RWPE1 (cell line): ENCODE data around the gene FN1.

Experiments used
- CTCF ChIA-PET: fragments of 350-600 bp; sonication (Branson Sonifier 250); formaldehyde crosslinking; extraction: SDS; loops from one replicate; lab custom pipeline; 2021; lab: Yijun Ruan, JAX
- POLR2A ChIA-PET: fragments of 400-600 bp; formaldehyde crosslinking; extraction: SDS; loops from one replicate; lab custom pipeline; 2020; ENCODE audit warnings: antibody characterized with exemption; ENCODE audit not compliant: low non-redundant PET; lab: Yijun Ruan, JAX
- DNase-seq: peaks from one replicate; pipeline ENCODE4 v3.0.0; 2012; ENCODE audit warnings: low spot score
- H3K27ac ChIP-seq: fragments of 450-650 bp; 2 replicates; pipeline ENCODE4 v1.5.1; 2017
- CTCF ChIP-seq: fragments of 450-650 bp; conservative IDR thresholded peaks from 2 replicates; pipeline ENCODE4 v1.5.1; 2017; ENCODE audit warnings: low read depth, mild to moderate bottlenecking

FN1 gene

GRCh38 chr2:215423928-215424540 lies 11.8 kb downstream of the FN1 start:
- POLR2A ChIA-PET = no interaction called here
- H3K27ac ChIP-seq = no peak overlapping the region
- no peak for DNase-seq
- CTCF ChIA-PET = interaction anchor here (0.6 kb wide), 2 partner anchors 154 to 489 kb away, joined by 3 to 4 read pairs; no protein-coding TSS in a partner anchor
- TF ChIP-seq CTCF = no peak

- TF ChIP-seq CTCF = no peak
- ChIA-PET POLR2A (no interaction called here), CTCF (interaction anchor here (1.0 kb wide), 1 partner anchor 12 kb away, joined by 3 read pairs; no protein-coding TSS in a partner anchor)
- no peak overlapping the region for H3K27ac ChIP-seq
- DNase-seq = no peak
Measured at GRCh38 chr2:215423234-215423633, 12.6 kb downstream of the FN1 start.

- H3K27ac ChIP-seq = no peak overlapping the region
- no peak for TF ChIP-seq CTCF
- POLR2A ChIA-PET = no interaction called here
- CTCF ChIA-PET = interaction anchor here (1.0 kb wide), 1 partner anchor 12 kb away, joined by 3 read pairs; no protein-coding TSS in a partner anchor
- no peak for DNase-seq
Measured at GRCh38 chr2:215422676-215423075, 13.2 kb downstream of the FN1 start.

- H3K27ac ChIP-seq = no peak overlapping the region
- POLR2A ChIA-PET = no interaction called here
- no peak for TF ChIP-seq CTCF
- no peak for DNase-seq
- CTCF ChIA-PET = interaction anchor here (1.0 kb wide), 1 partner anchor 11 kb away, joined by 3 read pairs; no protein-coding TSS in a partner anchor
Measured at GRCh38 chr2:215421859-215422461, 13.9 kb downstream of the FN1 start.

GRCh38 chr2:215420471-215420935 lies 15.4 kb downstream of the FN1 start:
- ChIA-PET POLR2A (no interaction called here), CTCF (interaction anchor here (0.6 kb wide), 1 partner anchor 1567 kb away, joined by 7 read pairs; no protein-coding TSS in a partner anchor)
- no peak overlapping the region for H3K27ac ChIP-seq
- no peak for TF ChIP-seq CTCF
- no peak for DNase-seq

- no peak for TF ChIP-seq CTCF
- H3K27ac ChIP-seq = no peak overlapping the region
- CTCF ChIA-PET = interaction anchor here (0.6 kb wide), 1 partner anchor 1566 kb away, joined by 7 read pairs; no protein-coding TSS in a partner anchor
- no peak for DNase-seq
- POLR2A ChIA-PET = no interaction called here
Measured at GRCh38 chr2:215419769-215420470, 15.9 kb downstream of the FN1 start.
